Heart left ventricle (tissue), 13 donors: ENCODE data around the gene SCAND1.

Experiments used
- CTCF ChIP-seq, 12 donors: fragments of 200-600 bp; sonication (generic) in 4 of 12; IDR thresholded peaks; one replicate each; pipeline versions ENCODE4 v1.5.0 to v1.8.0; 2018 to 2022; ENCODE audit warnings: antibody characterized with exemption in 12 of 12, mild to moderate bottlenecking in 5 of 12
- POLR2A ChIP-seq, 2 donors: fragments of 450-650 bp; IDR thresholded peaks; one replicate each; pipeline ENCODE4 v1.6.1; 2017; ENCODE audit warnings: antibody characterized with exemption in 2 of 2, mild to moderate bottlenecking in 2 of 2, moderate library complexity in 2 of 2
- donor health status: ischemic (EF 13 %, LVEDD 7.1; RV severe dilation, severe dysfunction).
- donor health status: DM: no; HTN: yes; CAD: no.
- donor health status: DM: no; HTN: no; CAD: no.
- donor health status: ischemic (EF 25% LVEDD 6.9; RV normal size, moderate dysfunction).
- donor health status: ischemic (EF 25% LVEDD 5.7; RV mildly dilated, moderate dysfunction).
- donor health status: ischemic (EF 35%, LVEDD 5.7; RV mildly dilated, moderate dysfunction).
- donor health status: nonischemic (EF 11% LVEDD 7.7; RV severe dilation, severe dysfunction).
- donor health status: DM: yes; HTN: yes; CAD: no.
- donor health status: PGD.
- donor health status: ischemic (EF 29% LVEDD 5.4; RV normal size, mild dysfunction).
- donor health status: nonischemic (EF 23%, LVEDD 6.1; RV moderate dilation, normal function).

- TF ChIP-seq CTCF (IDR thresholded peaks at IDR 0.05): no peak
- TF ChIP-seq POLR2A (IDR thresholded peaks at IDR 0.05): no peak
Measured at GRCh38 chr20:35981969-35982368, 27.7 kb upstream of the SCAND1 start.
